ENCODE data around the gene CERCAM.

CERCAM gene

DNA sequence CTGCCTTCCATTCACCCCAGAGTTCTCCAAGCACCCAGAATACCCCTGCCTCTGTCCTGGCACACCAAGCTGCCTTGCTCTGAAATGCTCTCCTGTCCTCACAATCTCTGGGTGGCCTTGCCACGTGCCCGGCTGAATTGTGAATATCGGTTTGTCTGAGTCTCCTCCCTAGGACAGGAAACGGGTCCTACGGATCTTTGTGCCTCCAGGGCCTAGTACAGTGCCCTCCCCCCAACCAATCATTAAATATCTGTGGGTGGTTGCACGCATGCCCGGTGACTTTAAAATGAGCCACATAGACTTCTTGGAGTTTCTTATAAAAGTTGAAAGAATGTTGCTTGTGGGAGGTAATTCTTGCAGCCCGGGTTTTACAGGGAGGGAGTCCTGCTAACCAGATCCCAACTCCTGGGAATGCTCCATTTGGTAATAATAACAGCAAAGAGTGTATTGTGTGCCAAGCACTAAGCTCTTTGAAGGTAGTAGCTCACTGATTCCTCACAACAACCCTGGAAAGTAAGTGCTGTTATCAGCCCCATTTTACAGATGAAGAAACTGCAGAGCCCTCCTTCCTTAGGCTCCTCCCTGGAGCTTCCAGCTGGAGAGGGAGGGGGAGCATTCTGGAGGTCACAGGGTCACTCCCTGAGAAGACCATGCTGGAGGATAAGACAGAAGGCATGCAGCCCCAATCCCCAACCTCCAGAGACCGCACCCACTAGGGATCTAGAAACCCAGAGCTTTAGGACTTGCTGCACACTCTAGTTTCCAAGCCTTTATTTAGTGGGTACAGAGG is 26.1 kb upstream of the CERCAM start:
- H3K27ac ChIP-seq = no peak overlapping the region
- TF ChIP-seq, protein P1, sequence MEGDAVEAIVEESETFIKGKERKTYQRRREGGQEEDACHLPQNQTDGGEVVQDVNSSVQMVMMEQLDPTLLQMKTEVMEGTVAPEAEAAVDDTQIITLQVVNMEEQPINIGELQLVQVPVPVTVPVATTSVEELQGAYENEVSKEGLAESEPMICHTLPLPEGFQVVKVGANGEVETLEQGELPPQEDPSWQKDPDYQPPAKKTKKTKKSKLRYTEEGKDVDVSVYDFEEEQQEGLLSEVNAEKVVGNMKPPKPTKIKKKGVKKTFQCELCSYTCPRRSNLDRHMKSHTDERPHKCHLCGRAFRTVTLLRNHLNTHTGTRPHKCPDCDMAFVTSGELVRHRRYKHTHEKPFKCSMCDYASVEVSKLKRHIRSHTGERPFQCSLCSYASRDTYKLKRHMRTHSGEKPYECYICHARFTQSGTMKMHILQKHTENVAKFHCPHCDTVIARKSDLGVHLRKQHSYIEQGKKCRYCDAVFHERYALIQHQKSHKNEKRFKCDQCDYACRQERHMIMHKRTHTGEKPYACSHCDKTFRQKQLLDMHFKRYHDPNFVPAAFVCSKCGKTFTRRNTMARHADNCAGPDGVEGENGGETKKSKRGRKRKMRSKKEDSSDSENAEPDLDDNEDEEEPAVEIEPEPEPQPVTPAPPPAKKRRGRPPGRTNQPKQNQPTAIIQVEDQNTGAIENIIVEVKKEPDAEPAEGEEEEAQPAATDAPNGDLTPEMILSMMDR (conservative IDR thresholded peaks at IDR 0.05) = no peak

DNA sequence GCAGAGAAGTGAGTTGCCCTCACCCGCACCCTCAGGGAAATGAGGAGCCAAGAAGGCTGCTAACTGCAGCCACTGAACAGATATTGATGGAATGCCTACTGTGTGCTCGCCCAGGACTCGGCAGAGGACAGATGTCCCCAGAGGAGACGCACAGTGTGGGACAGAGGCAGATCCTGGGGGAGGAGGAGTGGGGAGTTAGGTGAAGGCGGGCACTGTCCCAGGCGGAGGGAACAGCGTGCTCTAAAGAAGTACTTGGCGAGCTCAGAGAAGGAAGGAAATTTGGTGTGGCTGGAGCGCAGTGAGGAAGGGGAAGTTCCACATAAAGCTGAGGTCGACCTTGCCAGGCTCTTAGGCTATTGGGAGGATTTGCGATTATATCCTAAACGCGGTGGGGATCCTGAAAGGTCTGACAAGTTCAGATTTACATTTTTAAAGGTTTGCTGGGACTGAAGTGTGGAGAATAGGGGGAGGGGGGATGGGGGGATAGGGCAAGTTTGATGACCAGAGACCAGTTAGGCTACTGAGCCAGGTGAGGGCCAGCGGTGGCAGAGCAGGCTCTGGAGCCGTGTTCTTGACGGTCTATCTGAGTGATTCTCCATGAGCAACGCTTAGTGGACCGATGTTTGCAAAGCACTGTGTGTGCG is 23.6 kb upstream of the CERCAM start:
- TF ChIP-seq, protein P1 (conservative IDR thresholded peaks at IDR 0.05) = no peak

DNA sequence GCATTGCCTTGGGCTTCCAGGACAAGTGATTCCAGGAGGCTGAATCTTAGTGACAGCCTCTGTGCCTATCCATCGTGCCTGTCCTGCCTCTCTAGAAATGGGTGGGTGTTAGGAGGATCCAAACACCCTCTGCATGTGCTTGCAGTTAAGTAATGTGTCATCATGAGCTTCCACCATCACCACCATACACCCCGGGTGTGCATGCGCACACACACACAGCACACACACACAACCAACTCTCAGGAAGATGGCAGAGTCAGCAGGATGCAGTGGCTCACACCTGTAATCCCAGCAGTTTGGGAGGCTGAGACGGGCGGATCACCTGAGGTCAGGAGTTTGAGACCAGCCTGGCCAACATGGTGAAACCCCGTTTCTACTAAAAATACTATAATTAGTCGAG is 22.8 kb upstream of the CERCAM start:
- TF ChIP-seq, protein P1 (conservative IDR thresholded peaks at IDR 0.05) = no peak
- peak overlapping the region; percentile 52 for H3K27ac ChIP-seq

More for the DNA sequence above, 23.6 kb upstream of the CERCAM start:
- H3K27ac ChIP-seq = peak overlapping the region; percentile 52

DNA sequence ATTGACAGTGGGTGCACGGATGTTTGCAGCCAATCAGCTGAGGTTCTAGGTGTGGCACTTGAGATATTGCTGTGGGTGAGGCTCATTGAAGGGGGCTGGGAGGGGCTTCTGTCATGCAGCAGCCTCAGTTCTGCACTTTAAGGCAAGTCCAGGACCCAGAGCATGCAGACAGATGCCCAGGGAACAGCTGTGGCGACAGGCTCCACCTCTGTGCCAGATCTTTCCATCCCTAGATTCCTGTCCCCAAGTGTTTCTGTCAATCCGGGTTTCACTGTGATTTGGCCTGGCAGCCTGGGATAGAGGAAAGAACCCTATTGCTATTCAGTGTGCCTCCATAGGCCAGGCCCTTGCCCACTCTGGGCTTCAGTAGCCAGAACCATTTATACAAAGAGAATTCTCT is 20.8 kb upstream of the CERCAM start:
- TF ChIP-seq, protein P1 (conservative IDR thresholded peaks at IDR 0.05) = no peak
- H3K27ac ChIP-seq = no peak overlapping the region

DNA sequence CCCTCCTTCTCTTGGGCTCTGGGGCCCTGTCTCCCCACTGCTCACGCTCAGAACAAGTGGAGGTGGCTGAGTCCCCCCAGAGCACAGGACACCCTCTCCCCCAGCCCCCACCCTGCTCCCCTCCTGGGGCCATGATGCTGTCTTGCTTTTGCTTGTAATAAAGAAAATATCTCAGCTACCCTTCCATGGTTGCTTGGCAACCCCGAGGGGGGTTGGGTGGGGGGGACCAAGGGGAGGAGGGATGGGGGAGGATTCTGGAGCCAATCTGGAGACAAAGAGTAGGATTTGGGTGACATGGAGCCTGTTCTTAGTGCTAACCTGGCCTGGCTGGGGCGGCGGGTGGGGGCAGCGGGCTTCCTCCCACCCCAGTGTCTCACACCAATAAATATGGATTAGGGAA is 16.1 kb upstream of the CERCAM start:
- TF ChIP-seq, protein P1 (conservative IDR thresholded peaks at IDR 0.05) = no peak
- H3K27ac ChIP-seq = no peak overlapping the region

DNA sequence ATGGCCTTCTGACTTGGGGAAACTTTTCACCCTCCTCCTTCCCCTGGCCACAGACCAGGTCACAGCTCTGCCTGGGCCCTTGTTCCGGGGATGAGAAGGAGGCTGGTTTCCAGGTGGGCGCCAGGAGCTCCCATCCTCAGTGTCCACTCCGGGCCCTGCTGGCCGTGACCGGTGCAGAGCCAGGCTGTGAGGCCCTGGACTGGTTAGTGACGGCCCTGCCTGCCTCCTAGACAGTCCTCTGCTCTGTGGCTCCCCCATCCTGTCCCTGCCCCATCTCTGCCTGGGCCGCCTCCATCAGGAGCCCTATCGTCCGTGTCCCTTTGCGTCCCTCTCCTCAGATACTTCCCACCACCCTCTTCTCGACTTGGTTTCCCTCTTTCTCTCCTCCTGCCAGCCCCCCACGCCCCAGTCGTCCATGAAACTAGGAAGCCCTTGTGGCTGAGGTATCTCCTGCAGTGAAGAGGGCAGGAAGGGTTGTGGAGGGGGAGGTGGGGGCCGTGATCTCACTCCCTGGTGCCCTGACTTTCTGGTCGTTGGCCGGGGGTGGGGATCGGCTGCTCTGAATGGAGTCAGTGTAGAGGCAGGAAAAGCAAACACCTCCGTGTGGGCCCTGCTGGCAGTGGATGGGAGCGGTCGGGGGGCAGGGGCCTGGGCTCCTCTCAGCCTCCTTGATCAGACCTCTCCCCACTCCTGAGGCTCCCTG is 15.4 kb upstream of the CERCAM start:
- H3K27ac ChIP-seq = no peak overlapping the region
- TF ChIP-seq, protein P1 (conservative IDR thresholded peaks at IDR 0.05) = no peak

DNA sequence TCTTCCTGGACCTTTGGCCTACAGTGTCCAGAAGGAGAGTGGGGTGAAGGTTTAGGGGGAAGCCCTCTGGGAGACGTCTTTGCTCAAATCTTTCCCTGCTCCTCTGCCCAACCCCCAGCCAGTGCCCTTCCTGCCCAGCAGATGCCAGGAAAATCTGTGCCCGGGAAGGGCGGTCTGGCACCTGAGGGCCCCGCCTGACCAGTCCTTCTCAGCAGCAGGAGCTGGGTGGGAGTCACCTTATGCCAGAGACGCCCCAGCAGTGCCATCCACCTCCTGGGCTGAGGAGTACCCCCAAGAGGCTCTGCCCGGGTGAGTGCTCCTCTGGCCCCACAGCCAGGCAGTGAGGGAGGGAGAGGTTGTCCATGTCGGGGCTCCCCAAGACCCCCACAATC is 14.9 kb upstream of the CERCAM start:
- no peak overlapping the region for H3K27ac ChIP-seq
- TF ChIP-seq, protein P1 (conservative IDR thresholded peaks at IDR 0.05) = no peak
